Measurements from ENCODE around the gene PRDX6.

GRCh38 chr1:173451981-173452380 is 25.2 kb upstream of the PRDX6 start:
- TF ChIP-seq CTCF (IDR thresholded peaks at IDR 0.05; ENCODE audit: low read length): no peak
- no peak for TF ChIP-seq EZH2 (optimal IDR thresholded peaks at IDR 0.05; ENCODE audit: low read depth, low read length)
- no peak for TF ChIP-seq EZH2phosphoT487 (IDR thresholded peaks at IDR 0.05; ENCODE audit: low read length)
